ENCODE results near the gene ZNF500. TPM values are rescaled to one million over a fixed set of nuclear protein-coding genes. Genes with fewer than 3 reads are reported as not detected.

The ZNF500 gene
- total and polyA plus RNA-seq, 4 donors: 3.0 to 7.4 (median 5.0) TPM

DNA sequence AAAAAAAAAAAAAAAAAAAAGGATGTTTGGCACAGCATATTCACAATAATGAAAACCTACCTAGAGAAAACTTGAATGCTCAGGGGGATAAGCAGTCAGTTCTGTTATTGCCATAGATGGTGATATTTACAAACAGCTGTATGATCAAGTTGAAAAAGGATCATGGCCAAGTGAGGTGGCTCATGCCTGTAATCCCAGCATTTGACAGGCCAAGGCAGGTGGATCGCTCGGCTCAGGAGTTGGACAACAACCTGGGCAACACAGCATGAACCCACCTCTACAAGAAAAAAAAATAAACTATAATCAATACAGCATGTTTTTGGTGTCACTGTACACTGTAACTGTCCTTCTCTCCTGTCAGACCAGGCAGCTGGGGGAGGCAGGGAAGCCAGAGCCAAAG lies 52.0 kb downstream of the ZNF500 start:
- Histone ChIP-seq H3K4me3 (ENCODE audit: low read depth in 1 of 3, low read length in 3 of 3) (no peak overlapping the region), H3K9me3 (ENCODE audit: control insufficient read depth in 4 of 4, low read length in 3 of 4) (no peaks in the 10 kb centered on the region), H3K36me3 (ENCODE audit: control insufficient read depth in 4 of 4, insufficient read depth in 3 of 4, low read depth in 1 of 4, low read length in 3 of 4) (peaks cover 2 to 40% (median 21%) of the 10 kb centered on the region in 4 donors), H3K4me1 (ENCODE audit: control insufficient read depth in 4 of 4, insufficient read depth in 4 of 4, low read length in 3 of 4) (no peaks in the 10 kb centered on the region), H3K9ac (ENCODE audit: low read depth in 1 of 2, low read length in 2 of 2) (no peak overlapping the region), H3K27me3 (ENCODE audit: control insufficient read depth in 4 of 4, insufficient read depth in 4 of 4, low read length in 3 of 4) (no peaks in the 10 kb centered on the region), H3K27ac (ENCODE audit: low read depth in 1 of 2, low read length in 2 of 2) (no peak overlapping the region)
- WGBS: 97% methylated on average over 2 of the region's 2 CpGs
- TF ChIP-seq CTCF (IDR thresholded peaks at IDR 0.05; ENCODE audit: low read depth, low read length, missing input control) (no peak), JUND (IDR thresholded peaks at IDR 0.05) (no peak), RXRA (IDR thresholded peaks at IDR 0.05) (no peak), FOXA1 (IDR thresholded peaks at IDR 0.05) (no peak), YY1 (IDR thresholded peaks at IDR 0.05) (no peak), FOXA2 (IDR thresholded peaks at IDR 0.05) (no peak), MAX (IDR thresholded peaks at IDR 0.05) (no peak), GABPA (IDR thresholded peaks at IDR 0.05 in 1 of 2, conservative IDR thresholded peaks at IDR 0.05 in 1 of 2) (no peak), NR2F2 (IDR thresholded peaks at IDR 0.05) (no peak), EGR1 (IDR thresholded peaks at IDR 0.05; ENCODE audit: low read depth in 2 of 2) (no peak), ATF3 (IDR thresholded peaks at IDR 0.05) (no peak), SP1 (IDR thresholded peaks at IDR 0.05) (no peak), HNF4G (IDR thresholded peaks at IDR 0.05) (no peak), TAF1 (conservative IDR thresholded peaks at IDR 0.05) (no peak), RAD21 (IDR thresholded peaks at IDR 0.05) (no peak)
- TF ChIP-seq, protein P1, sequence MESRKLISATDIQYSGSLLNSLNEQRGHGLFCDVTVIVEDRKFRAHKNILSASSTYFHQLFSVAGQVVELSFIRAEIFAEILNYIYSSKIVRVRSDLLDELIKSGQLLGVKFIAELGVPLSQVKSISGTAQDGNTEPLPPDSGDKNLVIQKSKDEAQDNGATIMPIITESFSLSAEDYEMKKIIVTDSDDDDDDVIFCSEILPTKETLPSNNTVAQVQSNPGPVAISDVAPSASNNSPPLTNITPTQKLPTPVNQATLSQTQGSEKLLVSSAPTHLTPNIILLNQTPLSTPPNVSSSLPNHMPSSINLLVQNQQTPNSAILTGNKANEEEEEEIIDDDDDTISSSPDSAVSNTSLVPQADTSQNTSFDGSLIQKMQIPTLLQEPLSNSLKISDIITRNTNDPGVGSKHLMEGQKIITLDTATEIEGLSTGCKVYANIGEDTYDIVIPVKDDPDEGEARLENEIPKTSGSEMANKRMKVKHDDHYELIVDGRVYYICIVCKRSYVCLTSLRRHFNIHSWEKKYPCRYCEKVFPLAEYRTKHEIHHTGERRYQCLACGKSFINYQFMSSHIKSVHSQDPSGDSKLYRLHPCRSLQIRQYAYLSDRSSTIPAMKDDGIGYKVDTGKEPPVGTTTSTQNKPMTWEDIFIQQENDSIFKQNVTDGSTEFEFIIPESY (IDR thresholded peaks at IDR 0.05): no peak
- TF ChIP-seq, protein P2, sequence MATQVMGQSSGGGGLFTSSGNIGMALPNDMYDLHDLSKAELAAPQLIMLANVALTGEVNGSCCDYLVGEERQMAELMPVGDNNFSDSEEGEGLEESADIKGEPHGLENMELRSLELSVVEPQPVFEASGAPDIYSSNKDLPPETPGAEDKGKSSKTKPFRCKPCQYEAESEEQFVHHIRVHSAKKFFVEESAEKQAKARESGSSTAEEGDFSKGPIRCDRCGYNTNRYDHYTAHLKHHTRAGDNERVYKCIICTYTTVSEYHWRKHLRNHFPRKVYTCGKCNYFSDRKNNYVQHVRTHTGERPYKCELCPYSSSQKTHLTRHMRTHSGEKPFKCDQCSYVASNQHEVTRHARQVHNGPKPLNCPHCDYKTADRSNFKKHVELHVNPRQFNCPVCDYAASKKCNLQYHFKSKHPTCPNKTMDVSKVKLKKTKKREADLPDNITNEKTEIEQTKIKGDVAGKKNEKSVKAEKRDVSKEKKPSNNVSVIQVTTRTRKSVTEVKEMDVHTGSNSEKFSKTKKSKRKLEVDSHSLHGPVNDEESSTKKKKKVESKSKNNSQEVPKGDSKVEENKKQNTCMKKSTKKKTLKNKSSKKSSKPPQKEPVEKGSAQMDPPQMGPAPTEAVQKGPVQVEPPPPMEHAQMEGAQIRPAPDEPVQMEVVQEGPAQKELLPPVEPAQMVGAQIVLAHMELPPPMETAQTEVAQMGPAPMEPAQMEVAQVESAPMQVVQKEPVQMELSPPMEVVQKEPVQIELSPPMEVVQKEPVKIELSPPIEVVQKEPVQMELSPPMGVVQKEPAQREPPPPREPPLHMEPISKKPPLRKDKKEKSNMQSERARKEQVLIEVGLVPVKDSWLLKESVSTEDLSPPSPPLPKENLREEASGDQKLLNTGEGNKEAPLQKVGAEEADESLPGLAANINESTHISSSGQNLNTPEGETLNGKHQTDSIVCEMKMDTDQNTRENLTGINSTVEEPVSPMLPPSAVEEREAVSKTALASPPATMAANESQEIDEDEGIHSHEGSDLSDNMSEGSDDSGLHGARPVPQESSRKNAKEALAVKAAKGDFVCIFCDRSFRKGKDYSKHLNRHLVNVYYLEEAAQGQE (IDR thresholded peaks at IDR 0.05): no peak
- no peak for DNase-seq (ENCODE audit: low spot score)
